Activated T-cell treated with anti-CD3 and anti-CD28 coated beads, Interleukin-2, amount 50 U/mL, for 72 hours (primary cell): ENCODE measurements around the gene TMEM143. TPM values are rescaled to one million over a fixed set of nuclear protein-coding genes. Genes with fewer than 3 reads are reported as not detected.

ENCODE experiments used
- ATAC-seq, 2 donors: fragments of 150-1000 bp; cut with Tn5 transposase; replicated peaks in 1 of 2; 2 replicates each; pipeline ENCODE4 v1.10.0; 2021; ENCODE audit warnings: moderate library complexity in 2 of 2, mild to moderate bottlenecking in 1 of 2
- DNase-seq, 2 donors: peaks; one replicate each; pipeline ENCODE4 v3.0.0; 2021 to 2022; ENCODE audit warnings: mixed read lengths in 1 of 2
- H3K27ac Mint-ChIP-seq: one replicate; pipeline ENCODE4 v1.8.0; 2022; ENCODE audit warnings: mild to moderate bottlenecking, moderate library complexity, mixed read lengths
- H3K27me3 Mint-ChIP-seq: one replicate; pipeline ENCODE4 v1.8.0; 2022; ENCODE audit warnings: low read depth, mixed read lengths
- H3K36me3 Mint-ChIP-seq, 2 donors: one replicate each; pipeline ENCODE4 v1.8.0; 2022; ENCODE audit warnings: mixed read lengths in 2 of 2, mild to moderate bottlenecking in 1 of 2; ENCODE audit not compliant: insufficient read depth in 2 of 2
- H3K4me1 Mint-ChIP-seq: one replicate; pipeline ENCODE4 v1.8.0; 2022; ENCODE audit warnings: low read depth, mixed read lengths
- H3K4me3 Mint-ChIP-seq, 2 donors: one replicate each; pipeline ENCODE4 v1.8.0; 2022; ENCODE audit warnings: mild to moderate bottlenecking in 2 of 2, mixed read lengths in 2 of 2, moderate library complexity in 2 of 2
- H3K9me3 Mint-ChIP-seq, 2 donors: one replicate each; pipeline ENCODE4 v1.8.0; 2022; ENCODE audit warnings: mixed read lengths in 2 of 2
- total RNA-seq, 2 donors: library from RNA; stranded (reverse); gene quantifications; one replicate each; pipeline ENCODE4 v1.2.3, GENCODE V29; 2022

The TMEM143 gene
- total RNA-seq, 2 donors from 2014 or later, result 20.9 to 26.2 TPM

DNA sequence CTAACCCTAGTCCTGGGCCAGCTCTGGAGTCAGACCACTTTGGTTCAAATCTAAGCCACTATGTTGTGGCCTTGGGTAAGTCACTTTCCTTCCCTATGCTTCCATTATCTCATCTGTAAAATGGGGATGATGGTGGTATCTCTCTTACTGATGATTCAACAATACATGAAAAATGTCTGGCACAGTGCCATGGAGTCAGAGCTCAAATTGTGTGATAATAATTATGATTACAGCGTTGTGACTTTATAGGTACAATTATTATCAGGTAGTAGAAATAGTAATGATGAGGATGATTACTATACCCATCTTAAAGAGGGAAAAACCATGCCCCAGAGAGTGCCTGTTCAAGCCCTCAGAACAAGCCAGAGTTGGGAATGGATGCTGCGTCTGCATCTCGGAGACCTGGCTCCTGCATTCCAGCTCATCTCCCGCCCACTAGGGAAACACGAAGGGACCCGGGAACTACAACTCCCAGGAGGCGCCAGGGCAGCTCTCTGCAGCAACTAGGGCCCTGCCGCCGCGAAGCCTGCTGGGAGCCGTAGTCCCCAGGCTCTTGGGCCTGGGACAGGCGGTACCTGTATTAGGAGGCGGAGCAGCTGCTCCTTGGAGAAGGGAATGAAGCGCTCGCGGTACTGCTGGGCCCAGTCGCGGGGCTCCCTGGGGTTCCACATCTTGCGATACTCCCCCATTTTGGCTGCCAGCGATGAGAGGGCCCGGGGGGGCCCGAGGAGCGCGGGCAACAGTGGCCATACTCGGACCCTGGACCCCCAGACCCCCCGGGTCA is 832 bp downstream of the TMEM143 start:
- peaks cover 13% of the 10 kb centered on the region for H3K4me1 Mint-ChIP-seq
- H3K4me3 Mint-ChIP-seq, result peak overlapping the region; percentile 91 to 93
- H3K27me3 Mint-ChIP-seq, result no peaks in the 10 kb centered on the region
- peak overlapping the region; percentile 63 for H3K27ac Mint-ChIP-seq
- H3K9me3 Mint-ChIP-seq, result no peaks in the 10 kb centered on the region
- H3K36me3 Mint-ChIP-seq, result peaks cover 0 to 1% of the 10 kb centered on the region in 2 donors
- DNase-seq (peak; percentile 90 to 92), ATAC-seq (peak; percentile 70 to 71)

- DNase-seq, result no peak
- peaks cover 13% of the 10 kb centered on the region for H3K4me1 Mint-ChIP-seq
- peaks cover 0 to 1% of the 10 kb centered on the region in 2 donors for H3K36me3 Mint-ChIP-seq
- no peak for ATAC-seq
- peak overlapping the region in 1 of 2 donors; percentile 44 for H3K4me3 Mint-ChIP-seq
- no peak overlapping the region for H3K27ac Mint-ChIP-seq
- no peaks in the 10 kb centered on the region for H3K27me3 Mint-ChIP-seq
- no peaks in the 10 kb centered on the region for H3K9me3 Mint-ChIP-seq
Observed at GRCh38 chr19:48361912-48362311, 1.8 kb downstream of the TMEM143 start.

DNA sequence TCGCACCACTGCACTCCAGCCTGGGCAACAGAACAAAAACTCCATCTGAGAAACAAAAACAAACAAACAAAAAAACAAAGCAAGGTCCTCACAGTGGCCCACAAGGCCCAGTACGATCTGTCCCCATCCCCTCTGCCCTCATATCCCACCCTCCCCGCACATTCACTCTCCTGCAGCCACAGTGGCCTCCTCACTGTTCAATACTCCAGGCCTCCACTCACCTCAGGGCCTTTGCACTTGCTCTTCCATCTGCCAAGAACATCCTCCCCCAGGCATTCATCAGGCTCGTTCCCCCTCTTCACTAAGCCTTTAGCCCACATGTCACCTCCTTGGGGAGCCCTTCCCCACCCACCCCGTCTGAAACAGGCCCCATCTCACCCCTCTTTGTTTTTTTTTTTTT is 4.6 kb downstream of the TMEM143 start:
- H3K9me3 Mint-ChIP-seq, result no peaks in the 10 kb centered on the region
- H3K27me3 Mint-ChIP-seq, result no peaks in the 10 kb centered on the region
- no peak overlapping the region for H3K4me3 Mint-ChIP-seq
- no peak for DNase-seq
- no peak overlapping the region for H3K27ac Mint-ChIP-seq
- H3K4me1 Mint-ChIP-seq, result peaks cover 6% of the 10 kb centered on the region
- no peak for ATAC-seq
- H3K36me3 Mint-ChIP-seq, result peaks cover 0 to 1% of the 10 kb centered on the region in 2 donors

DNA sequence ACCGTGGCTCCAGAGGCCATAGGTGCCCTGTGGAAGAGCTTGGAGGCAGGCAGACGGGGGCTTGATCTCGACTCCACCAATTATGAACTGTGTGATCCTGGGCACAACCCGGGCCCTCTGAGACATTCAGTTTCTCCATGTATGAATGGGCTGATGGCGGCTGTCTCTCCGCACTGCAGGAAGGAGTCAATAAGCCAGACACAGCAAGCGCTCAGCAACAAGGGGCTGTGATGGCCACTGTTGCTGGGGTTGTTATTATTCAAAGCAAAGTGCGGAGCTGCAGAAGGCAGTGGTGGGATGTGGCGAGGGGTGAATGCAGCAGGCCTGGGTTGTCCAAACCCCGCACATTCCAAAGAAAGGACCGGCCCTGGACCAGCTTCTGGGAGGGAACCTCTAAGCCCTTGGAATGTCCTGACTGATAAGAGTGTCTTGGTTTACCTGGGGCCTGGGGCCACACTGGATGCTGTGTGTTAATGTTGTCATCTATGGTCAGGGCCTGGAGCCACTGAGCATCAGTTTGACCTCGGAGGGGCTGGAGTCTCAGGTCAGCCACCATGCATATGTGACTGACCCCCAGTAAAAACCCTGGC is 8.3 kb downstream of the TMEM143 start:
- H3K27me3 Mint-ChIP-seq, result no peaks in the 10 kb centered on the region
- no peaks in the 10 kb centered on the region for H3K9me3 Mint-ChIP-seq
- ATAC-seq (no peak), DNase-seq (no peak)
- no peak overlapping the region for H3K4me3 Mint-ChIP-seq
- no peak overlapping the region for H3K27ac Mint-ChIP-seq
- no peaks in the 10 kb centered on the region for H3K4me1 Mint-ChIP-seq
- no peaks in the 10 kb centered on the region for H3K36me3 Mint-ChIP-seq

GRCh38 chr19:48354332-48354992 is 9.3 kb downstream of the TMEM143 start:
- H3K27ac Mint-ChIP-seq, result no peak overlapping the region
- no peak for DNase-seq
- H3K36me3 Mint-ChIP-seq, result no peaks in the 10 kb centered on the region
- no peaks in the 10 kb centered on the region for H3K4me1 Mint-ChIP-seq
- H3K27me3 Mint-ChIP-seq, result no peaks in the 10 kb centered on the region
- ATAC-seq, result no peak
- no peak overlapping the region for H3K4me3 Mint-ChIP-seq
- no peaks in the 10 kb centered on the region for H3K9me3 Mint-ChIP-seq

GRCh38 chr19:48353677-48354076 is 10.1 kb downstream of the TMEM143 start:
- H3K9me3 Mint-ChIP-seq, result no peaks in the 10 kb centered on the region
- H3K4me3 Mint-ChIP-seq, result no peak overlapping the region
- no peaks in the 10 kb centered on the region for H3K36me3 Mint-ChIP-seq
- DNase-seq, result no peak
- no peak overlapping the region for H3K27ac Mint-ChIP-seq
- no peaks in the 10 kb centered on the region for H3K4me1 Mint-ChIP-seq
- no peak for ATAC-seq
- H3K27me3 Mint-ChIP-seq, result no peaks in the 10 kb centered on the region

DNA sequence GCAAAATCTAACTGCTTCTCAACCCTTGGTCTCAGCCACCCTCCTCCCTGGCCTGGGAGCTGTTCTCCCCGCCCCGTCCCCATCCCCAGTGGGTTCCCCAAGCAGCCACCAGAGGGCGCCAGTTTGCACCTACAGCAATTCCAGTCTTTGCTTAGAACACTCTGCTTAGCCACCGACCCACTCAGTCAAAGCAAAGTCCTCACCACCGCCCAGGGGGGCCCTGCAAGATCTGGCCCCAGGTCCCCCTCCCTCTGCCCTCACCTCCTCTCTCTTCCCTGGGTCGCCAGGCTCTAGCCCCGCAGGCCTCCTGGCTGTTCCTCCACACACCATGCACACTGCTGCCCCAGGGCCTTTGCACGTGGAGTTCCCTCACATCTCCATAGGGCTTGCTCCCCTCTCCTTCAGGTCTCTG is 12.4 kb downstream of the TMEM143 start:
- no peak overlapping the region for H3K27ac Mint-ChIP-seq
- peak; percentile 85 to 88 for ATAC-seq
- H3K36me3 Mint-ChIP-seq, result peaks cover 0 to 3% of the 10 kb centered on the region in 2 donors
- no peak overlapping the region for H3K4me3 Mint-ChIP-seq
- H3K27me3 Mint-ChIP-seq, result no peaks in the 10 kb centered on the region
- DNase-seq, result peak; percentile 75 to 85
- H3K9me3 Mint-ChIP-seq, result no peaks in the 10 kb centered on the region
- peaks cover 6% of the 10 kb centered on the region for H3K4me1 Mint-ChIP-seq

DNA sequence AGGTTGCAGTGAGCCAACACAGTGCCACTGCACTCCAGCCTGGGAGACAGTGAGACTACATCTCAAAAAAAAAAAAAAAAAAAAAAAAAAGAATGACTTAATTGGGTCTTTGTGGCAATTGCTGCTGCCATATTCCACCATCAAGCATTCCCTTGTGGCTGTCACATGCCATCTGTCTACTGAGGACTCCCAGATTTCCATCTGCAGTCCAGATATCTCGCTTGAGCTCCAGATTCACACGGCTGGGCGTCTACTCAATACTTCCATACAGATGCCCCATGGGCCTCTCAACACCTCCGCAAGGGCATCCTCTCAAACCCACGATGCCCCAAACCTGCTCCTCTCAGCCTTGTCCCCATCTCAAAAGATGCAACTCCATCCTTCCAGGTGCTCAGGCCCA is 12.9 kb downstream of the TMEM143 start:
- Mint-ChIP-seq H3K27ac (no peak overlapping the region), H3K9me3 (no peaks in the 10 kb centered on the region), H3K36me3 (peaks cover 0 to 3% of the 10 kb centered on the region in 2 donors), H3K27me3 (no peaks in the 10 kb centered on the region), H3K4me3 (no peak overlapping the region), H3K4me1 (peaks cover 6% of the 10 kb centered on the region)
- ATAC-seq, result peak in 1 of 2 donors; percentile 5
- DNase-seq, result no peak

DNA sequence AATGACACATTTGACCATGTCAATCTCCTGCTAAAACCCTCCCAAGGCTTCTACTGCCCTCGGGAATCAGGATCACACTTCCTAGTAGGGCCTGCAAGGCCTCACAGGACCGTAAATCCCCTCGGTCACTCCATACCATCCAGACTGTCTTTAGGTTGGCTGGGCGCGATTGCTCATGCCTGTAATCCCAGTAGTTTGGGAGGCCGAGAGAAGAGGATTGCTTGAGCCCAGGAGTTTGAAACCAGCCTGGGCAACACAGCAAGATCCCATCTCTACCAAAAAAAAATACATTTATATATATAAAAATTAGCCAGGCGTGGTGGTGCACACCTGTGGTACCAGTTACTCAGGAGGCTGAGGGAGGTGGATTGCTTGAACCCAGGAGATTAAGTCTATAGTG is 15.0 kb downstream of the TMEM143 start:
- H3K9me3 Mint-ChIP-seq, result no peaks in the 10 kb centered on the region
- H3K4me3 Mint-ChIP-seq, result no peak overlapping the region
- no peaks in the 10 kb centered on the region for H3K27me3 Mint-ChIP-seq
- no peak overlapping the region for H3K27ac Mint-ChIP-seq
- DNase-seq, result no peak
- ATAC-seq, result no peak
- H3K36me3 Mint-ChIP-seq, result peaks cover 0 to 3% of the 10 kb centered on the region in 2 donors
- peaks cover 6% of the 10 kb centered on the region for H3K4me1 Mint-ChIP-seq

- Mint-ChIP-seq H3K27ac (no peak overlapping the region), H3K9me3 (no peaks in the 10 kb centered on the region), H3K36me3 (peaks cover 0 to 3% of the 10 kb centered on the region in 2 donors), H3K4me1 (peaks cover 6% of the 10 kb centered on the region), H3K4me3 (no peak overlapping the region), H3K27me3 (no peaks in the 10 kb centered on the region)
- DNase-seq (no peak), ATAC-seq (no peak)
Observed at GRCh38 chr19:48348045-48348444, 15.7 kb downstream of the TMEM143 start.

DNA sequence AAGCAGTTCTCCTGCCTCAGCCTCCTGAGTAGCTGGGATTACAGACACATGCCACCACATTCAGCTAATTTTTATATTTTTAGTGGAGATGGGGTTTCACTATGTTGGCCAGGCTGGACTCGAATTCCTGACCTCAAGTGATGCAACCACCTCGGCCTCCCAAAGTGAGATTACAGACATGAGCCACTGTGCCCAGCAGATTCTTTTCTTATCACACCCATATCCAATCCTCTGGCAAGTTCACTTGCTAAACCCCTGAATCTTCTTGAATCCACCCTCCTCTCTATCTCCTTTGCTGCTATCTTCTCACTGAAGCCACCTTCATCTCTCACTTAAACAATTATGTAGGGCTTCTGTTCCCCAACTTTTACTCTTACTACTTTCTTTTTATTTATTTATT is 17.5 kb downstream of the TMEM143 start:
- ATAC-seq, result no peak
- no peak overlapping the region for H3K4me3 Mint-ChIP-seq
- no peaks in the 10 kb centered on the region for H3K9me3 Mint-ChIP-seq
- no peak for DNase-seq
- H3K36me3 Mint-ChIP-seq, result peaks cover 0 to 3% of the 10 kb centered on the region in 2 donors
- H3K27ac Mint-ChIP-seq, result no peak overlapping the region
- H3K4me1 Mint-ChIP-seq, result peaks cover 6% of the 10 kb centered on the region
- no peaks in the 10 kb centered on the region for H3K27me3 Mint-ChIP-seq

DNA sequence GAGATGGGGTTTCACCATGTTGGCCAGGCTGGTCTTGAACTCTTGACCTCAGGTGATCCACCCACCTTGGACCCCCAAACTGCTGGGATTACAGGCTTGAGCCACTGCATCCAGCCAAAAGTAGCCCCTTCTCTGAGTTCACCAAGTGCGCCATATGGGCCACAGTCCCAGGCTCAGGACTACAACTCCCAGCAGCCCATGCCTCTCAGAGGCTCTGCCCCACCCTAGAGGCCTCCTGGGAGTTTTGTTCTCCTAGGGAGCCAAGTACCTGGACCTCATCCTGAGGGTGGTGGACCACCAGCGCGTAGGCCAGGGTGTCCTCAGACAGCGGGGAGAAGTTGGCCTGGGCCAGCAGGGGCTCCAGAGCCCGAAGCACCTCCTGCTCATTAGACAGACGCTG is 18.8 kb downstream of the TMEM143 start:
- Mint-ChIP-seq H3K9me3 (no peaks in the 10 kb centered on the region), H3K4me3 (no peak overlapping the region), H3K27ac (no peak overlapping the region), H3K27me3 (no peaks in the 10 kb centered on the region), H3K36me3 (peaks cover 0 to 3% of the 10 kb centered on the region in 2 donors), H3K4me1 (peaks cover 6% of the 10 kb centered on the region)
- DNase-seq, result no peak
- no peak for ATAC-seq

DNA sequence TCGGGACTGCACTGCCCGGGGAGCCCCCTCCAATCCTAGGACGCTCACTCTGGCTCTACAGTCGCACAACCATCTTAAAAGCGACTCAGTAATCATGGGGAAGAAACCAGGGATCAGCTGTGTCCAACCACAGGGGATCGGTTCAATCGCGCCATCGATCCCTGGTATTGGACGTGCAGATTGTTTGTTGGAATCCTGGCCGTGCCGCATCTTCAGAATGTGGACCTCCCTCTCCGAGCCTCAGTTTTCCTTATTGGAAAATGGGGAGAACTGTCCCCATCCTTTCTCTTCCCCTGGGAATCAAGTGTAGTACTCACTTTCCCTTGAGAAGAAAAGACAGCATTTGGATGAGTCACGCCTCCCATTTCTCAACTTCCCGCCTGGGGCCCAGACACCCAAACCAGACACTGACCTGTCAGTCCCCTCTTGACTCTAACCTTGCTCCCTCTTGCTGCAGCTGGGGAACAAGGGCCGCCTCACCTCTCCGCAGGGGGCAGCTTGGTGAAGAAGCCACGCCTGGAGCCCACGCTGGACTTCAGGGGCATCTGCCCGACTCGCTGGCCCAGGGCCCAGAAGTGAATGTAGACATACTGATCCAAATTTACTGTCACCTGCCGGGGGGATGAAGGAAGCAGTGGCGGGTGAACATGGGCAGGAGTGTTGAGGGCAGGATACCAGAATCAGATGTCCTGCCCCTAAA is 20.7 kb downstream of the TMEM143 start:
- no peaks in the 10 kb centered on the region for H3K27me3 Mint-ChIP-seq

More for the DNA sequence above, 20.7 kb downstream of the TMEM143 start:
- no peaks in the 10 kb centered on the region for H3K4me1 Mint-ChIP-seq
- no peaks in the 10 kb centered on the region for H3K36me3 Mint-ChIP-seq
- ATAC-seq, result no peak
- no peak overlapping the region for H3K27ac Mint-ChIP-seq
- H3K4me3 Mint-ChIP-seq, result no peak overlapping the region
- H3K9me3 Mint-ChIP-seq, result no peaks in the 10 kb centered on the region
- no peak for DNase-seq
